ENCODE data around the gene ARMH1. TPM values are rescaled to one million over a fixed set of nuclear protein-coding genes. Genes with fewer than 3 reads are reported as not detected.

ARMH1 gene
- total and polyA plus RNA-seq, 2 experiments from 2014 or later: 3.1 to 6.3 TPM

- H3K36me3 ChIP-seq (replicated peaks; ENCODE audit: insufficient read depth, low read depth): no peaks in the 10 kb centered on the region
- 93% methylated on average over 7 of the region's 7 CpGs for WGBS (ENCODE audit: low lambda C conversion rate, missing lambda C conversion rate)
- H3K4me1 ChIP-seq (ENCODE audit: insufficient read depth): no peaks in the 10 kb centered on the region
- H3K4me3 ChIP-seq: no peak overlapping the region
- no peaks in the 10 kb centered on the region for H4K20me1 ChIP-seq (ENCODE audit: insufficient read depth, poor library complexity, severe bottlenecking)
- DNase-seq (ENCODE audit: low spot score): no peak
- no peaks in the 10 kb centered on the region for H3K79me2 ChIP-seq
- H3K4me2 ChIP-seq: no peak overlapping the region
- no peak overlapping the region for H2AFZ ChIP-seq
- no peaks in the 10 kb centered on the region for H3K9me3 ChIP-seq (ENCODE audit: low read depth)
- H3K27me3 ChIP-seq: no peaks in the 10 kb centered on the region
- TF ChIP-seq EZH2phosphoT487 (IDR thresholded peaks at IDR 0.05; ENCODE audit: low read depth, severe bottlenecking, unreplicated experiment) (no peak), EZH2 (IDR thresholded peaks at IDR 0.05; ENCODE audit: borderline replicate concordance) (no peak)
- TF ChIP-seq, protein P1, sequence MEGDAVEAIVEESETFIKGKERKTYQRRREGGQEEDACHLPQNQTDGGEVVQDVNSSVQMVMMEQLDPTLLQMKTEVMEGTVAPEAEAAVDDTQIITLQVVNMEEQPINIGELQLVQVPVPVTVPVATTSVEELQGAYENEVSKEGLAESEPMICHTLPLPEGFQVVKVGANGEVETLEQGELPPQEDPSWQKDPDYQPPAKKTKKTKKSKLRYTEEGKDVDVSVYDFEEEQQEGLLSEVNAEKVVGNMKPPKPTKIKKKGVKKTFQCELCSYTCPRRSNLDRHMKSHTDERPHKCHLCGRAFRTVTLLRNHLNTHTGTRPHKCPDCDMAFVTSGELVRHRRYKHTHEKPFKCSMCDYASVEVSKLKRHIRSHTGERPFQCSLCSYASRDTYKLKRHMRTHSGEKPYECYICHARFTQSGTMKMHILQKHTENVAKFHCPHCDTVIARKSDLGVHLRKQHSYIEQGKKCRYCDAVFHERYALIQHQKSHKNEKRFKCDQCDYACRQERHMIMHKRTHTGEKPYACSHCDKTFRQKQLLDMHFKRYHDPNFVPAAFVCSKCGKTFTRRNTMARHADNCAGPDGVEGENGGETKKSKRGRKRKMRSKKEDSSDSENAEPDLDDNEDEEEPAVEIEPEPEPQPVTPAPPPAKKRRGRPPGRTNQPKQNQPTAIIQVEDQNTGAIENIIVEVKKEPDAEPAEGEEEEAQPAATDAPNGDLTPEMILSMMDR (IDR thresholded peaks at IDR 0.05; ENCODE audit: poor library complexity): no peak
- H3K9me2 ChIP-seq (replicated peaks; ENCODE audit: insufficient read depth): no peaks in the 10 kb centered on the region
- H3K27ac ChIP-seq: no peak overlapping the region
Observed at GRCh38 chr1:44714532-44714931, 40.0 kb downstream of the ARMH1 start.

DNA sequence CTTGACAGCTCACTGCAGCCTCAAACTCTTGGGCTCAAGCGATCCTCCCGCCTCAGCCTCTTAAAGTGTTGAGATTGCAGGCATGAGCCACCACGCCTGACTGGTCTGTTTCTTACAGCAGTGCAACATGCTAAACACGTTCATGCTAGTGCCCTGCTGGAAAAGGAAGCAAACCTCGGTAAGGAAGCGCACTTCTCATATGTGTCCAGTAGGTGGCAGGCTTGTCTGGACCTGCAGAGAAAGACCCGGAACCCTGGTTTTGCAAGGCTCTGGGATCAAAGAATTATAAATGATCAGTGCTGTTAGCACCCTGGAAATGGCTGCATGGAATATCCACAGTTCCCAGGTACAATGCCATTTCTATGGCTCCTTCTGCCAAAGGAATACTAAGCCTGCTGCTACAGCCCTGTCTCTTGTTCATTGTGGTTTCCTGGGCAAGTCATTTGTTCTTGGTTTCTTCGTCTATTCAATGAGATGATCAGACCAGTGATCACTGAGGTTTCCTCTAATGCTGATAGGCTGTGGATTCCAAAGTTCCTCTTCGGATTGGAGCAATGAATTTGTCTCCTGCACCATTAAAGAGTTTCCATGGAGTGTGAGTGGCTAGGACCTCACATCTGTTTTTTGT lies 40.5 kb downstream of the ARMH1 start:
- Histone ChIP-seq H3K79me2 (no peaks in the 10 kb centered on the region), H3K9me3 (ENCODE audit: low read depth) (no peaks in the 10 kb centered on the region), H2AFZ (no peak overlapping the region), H3K4me3 (no peak overlapping the region), H3K4me2 (no peak overlapping the region), H3K4me1 (ENCODE audit: insufficient read depth) (no peaks in the 10 kb centered on the region), H3K9me2 (replicated peaks; ENCODE audit: insufficient read depth) (no peaks in the 10 kb centered on the region), H4K20me1 (ENCODE audit: insufficient read depth, poor library complexity, severe bottlenecking) (no peaks in the 10 kb centered on the region), H3K27ac (no peak overlapping the region), H3K27me3 (no peaks in the 10 kb centered on the region), H3K36me3 (replicated peaks; ENCODE audit: insufficient read depth, low read depth) (no peaks in the 10 kb centered on the region)
- TF ChIP-seq, protein P1 (IDR thresholded peaks at IDR 0.05; ENCODE audit: poor library complexity): peak; percentile 91
- TF ChIP-seq EZH2 (IDR thresholded peaks at IDR 0.05; ENCODE audit: borderline replicate concordance): no peak
- DNase-seq (ENCODE audit: low spot score): peak; percentile 86
- WGBS (ENCODE audit: low lambda C conversion rate, missing lambda C conversion rate): 20% methylated on average over 9 of the region's 9 CpGs

GRCh38 chr1:44717156-44717555 lies 42.6 kb downstream of the ARMH1 start:
- Histone ChIP-seq H3K27ac (no peak overlapping the region), H3K36me3 (replicated peaks; ENCODE audit: insufficient read depth, low read depth) (no peaks in the 10 kb centered on the region), H3K4me3 (no peak overlapping the region), H2AFZ (no peak overlapping the region), H3K27me3 (no peaks in the 10 kb centered on the region), H3K79me2 (no peaks in the 10 kb centered on the region), H4K20me1 (ENCODE audit: insufficient read depth, poor library complexity, severe bottlenecking) (no peaks in the 10 kb centered on the region), H3K4me2 (no peak overlapping the region), H3K9me2 (replicated peaks; ENCODE audit: insufficient read depth) (no peaks in the 10 kb centered on the region), H3K9me3 (ENCODE audit: low read depth) (no peaks in the 10 kb centered on the region), H3K4me1 (ENCODE audit: insufficient read depth) (no peaks in the 10 kb centered on the region)
- 98% methylated on average over 4 of the region's 4 CpGs for WGBS (ENCODE audit: low lambda C conversion rate, missing lambda C conversion rate)
- no peak for TF ChIP-seq EZH2phosphoT487 (IDR thresholded peaks at IDR 0.05; ENCODE audit: low read depth, severe bottlenecking, unreplicated experiment)
- TF ChIP-seq EZH2 (IDR thresholded peaks at IDR 0.05; ENCODE audit: borderline replicate concordance): no peak
- TF ChIP-seq, protein P1 (IDR thresholded peaks at IDR 0.05; ENCODE audit: poor library complexity): no peak
- DNase-seq (ENCODE audit: low spot score): no peak

Data from hepatocyte (in vitro differentiated cells).